ENCODE measurements around the gene ERFE.

ERFE gene

DNA sequence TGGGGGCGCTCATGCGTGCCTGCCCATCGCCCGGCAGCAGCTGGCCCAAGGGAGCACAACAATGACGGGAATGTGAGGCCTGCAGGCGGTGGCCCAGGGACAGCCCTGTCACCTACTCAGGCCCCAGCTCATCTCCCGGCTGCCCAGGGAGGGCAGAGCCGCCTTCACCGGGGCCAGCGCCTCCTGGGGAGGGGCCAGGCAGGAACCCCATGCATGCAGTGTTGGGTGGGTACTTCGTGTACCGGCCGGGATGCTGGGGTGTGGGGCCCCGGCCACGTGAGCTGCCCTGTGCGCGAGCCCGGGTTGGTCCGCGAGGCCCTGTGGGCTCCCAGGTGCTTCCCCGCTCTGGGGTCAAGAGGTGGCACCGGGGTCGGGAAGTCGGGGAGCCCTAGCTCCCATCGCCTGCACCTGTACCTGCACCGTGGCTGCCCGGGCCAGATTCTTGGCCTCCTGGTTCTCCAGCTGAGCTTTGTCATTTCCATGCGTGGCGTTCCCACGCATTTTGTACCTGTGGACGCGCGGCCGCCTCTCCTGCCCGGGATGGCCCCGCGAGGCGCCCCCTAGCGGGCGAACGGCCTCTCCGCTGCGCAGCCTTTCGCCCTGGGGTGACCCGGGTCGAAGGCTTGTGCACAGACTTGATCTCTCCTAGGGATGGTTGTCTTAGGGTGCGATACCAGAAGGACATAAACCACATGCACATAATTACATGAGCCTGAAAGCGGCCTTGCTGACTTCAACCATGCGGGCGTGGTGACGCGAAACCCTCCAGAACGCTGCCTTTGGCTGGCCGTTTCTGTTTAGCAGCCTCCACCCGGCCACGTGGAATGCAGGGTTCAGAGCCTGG is 19.4 kb upstream of the ERFE start:
- DNase-seq (ENCODE audit: low spot score), result peak; percentile 27

DNA sequence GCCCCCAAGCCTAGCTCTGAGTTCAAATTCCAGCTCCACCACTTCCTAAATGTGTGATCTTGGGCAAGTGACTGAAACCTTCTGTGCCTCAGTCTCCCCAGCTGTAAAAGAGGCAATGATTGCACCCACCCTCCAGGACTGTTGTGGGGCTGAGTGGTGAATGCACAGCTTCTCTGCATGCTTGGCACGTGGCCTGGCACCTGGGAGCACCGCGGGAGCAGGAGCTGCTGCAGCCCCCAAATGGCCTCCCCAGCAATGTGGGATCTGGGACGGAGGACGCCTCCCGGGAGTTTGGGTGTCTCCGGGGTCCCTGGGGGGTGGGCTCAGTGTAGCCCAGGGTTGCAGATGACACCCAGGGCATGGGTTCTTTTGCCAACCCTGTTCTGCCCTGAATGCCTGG is 18.7 kb upstream of the ERFE start:
- DNase-seq (ENCODE audit: low spot score), result no peak

DNA sequence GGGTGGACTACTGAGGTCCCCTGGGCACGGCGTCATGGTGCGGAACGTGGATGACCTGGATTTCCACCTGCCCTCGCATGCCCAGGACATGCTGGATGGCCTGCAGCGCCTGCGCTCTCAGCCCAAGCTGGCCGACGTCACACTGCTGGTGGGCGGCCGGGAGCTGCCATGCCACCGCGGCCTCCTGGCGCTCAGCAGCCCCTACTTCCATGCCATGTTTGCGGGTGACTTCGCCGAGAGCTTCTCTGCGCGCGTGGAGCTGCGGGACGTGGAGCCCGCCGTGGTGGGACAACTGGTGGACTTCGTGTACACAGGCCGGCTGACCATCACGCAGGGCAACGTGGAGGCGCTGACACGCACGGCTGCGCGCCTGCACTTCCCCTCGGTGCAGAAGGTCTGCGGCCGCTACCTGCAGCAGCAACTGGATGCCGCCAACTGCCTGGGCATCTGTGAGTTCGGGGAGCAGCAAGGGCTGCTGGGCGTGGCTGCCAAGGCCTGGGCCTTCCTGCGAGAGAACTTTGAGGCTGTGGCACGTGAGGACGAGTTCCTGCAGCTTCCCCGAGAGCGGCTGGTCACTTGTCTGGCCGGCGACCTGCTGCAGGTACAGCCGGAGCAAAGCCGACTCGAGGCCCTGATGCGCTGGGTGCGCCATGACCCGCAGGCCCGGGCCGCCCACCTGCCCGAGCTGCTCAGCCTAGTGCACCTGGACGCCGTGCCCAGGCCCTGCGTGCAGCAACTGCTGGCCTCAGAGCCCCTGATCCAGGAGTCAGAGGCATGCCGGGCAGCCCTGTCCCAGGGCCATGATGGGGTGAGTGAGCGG is 17.8 kb upstream of the ERFE start:
- no peak for DNase-seq (ENCODE audit: low spot score)

DNA sequence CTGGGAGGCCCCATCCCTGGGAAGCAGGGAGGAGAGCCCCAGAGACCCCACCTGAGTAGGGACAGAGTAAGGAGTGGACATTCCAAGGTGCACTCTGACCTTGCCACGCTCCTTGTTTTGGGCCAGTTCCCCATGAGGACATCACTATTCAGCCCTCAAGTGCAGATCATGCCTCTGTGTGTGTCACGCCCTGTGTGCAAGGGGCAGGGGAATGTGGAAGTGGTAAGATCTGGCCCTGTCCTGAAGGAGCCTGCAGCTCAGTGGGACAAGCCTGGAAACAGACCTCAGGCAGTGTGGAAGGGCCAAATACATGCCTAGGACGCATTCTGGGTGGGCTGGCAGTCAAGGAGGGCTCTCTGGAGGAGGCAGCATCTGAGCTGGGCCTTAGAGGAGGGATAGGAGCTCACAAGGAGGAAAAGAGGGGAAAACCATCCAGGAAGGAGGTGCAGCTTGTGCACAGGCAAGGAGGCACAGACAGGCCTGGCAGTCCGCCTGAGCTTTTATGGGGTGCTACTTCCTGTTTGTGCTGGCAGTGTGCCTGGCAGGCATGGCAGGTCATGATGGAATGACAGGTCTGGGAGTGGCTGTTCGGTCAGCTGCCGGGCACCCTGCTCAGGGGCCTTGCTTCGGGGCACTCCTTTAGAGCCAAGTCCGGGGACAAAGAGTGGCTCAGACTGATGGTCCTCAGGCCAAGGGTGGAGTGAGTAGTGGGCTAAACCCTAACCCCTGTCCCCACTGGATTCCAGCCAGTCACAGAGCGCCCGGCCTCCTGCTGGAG is 17.0 kb upstream of the ERFE start:
- DNase-seq (ENCODE audit: low spot score), result no peak

DNA sequence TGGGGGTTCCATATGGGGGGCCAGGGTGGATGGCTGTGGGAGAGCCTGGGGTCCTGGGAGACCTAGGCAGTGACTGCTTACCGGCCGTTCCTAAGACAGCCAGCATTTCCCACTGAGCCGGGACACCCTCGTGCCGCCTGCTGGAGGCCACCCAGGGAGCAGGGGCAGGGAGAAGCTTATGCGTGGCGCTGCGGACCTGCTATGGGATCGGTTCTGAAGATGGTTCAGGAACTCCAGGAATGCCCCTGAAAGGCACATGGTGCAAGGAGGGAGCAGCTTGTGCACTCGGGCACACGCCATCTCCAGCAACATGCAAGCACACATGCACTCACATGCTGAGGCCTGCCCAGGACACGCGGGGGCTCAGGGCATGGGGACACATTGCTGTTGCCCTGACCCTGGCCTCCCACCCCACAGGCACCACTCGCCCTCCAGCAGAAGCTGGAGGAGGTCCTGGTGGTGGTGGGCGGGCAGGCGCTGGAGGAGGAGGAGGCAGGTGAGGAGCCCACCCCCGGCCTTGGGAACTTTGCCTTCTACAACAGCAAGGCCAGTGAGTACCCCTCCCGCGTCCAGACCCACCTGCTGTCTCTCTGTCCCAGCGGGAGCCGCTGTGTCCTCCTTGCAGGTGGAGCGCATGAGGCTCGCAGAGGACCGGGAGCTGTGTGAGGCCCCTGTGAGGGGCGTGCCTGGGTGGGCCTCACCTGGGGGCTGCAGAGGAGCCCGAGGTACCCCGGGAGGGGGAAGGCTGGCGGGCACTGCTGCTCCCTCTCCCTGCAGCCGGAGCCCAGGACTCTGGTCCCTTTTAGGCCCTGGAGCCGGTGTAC is 16.2 kb upstream of the ERFE start:
- DNase-seq (ENCODE audit: low spot score), result no peak

DNA sequence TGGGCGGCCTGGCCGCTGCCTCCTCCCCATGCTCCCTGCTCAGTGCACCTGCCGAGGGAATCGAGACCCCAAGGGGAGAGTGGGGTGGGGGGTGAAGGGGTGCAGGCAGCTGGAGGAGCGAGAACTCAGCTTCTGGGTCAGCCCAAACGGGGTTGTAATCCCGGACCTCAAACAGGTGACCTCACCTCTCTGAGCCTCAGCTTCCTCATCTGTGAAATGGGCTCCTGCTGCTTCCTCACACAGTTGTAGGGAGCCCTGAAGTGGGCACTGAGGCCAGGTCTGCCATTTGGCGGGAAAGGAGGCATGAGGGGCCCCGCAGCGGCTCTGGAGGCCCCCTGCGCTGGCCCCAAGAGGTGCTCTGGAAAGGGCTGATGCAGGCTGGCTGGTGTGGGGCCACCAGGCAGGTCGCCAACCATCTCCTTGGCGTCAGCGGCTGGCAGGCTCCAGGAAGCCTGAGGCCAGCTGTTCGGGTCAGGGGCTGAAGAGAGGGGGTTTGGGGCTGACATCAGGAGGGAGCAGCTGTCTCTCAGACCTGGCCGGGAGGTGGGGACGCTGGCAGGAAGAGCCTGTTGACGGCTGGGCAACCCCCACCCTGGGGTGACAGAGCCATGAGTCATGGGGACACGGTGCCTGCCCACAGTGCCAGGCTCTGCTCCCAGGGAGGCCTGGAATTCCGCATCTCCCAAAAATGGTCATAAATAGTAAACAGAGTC is 15.4 kb upstream of the ERFE start:
- DNase-seq (ENCODE audit: low spot score), result no peak

DNA sequence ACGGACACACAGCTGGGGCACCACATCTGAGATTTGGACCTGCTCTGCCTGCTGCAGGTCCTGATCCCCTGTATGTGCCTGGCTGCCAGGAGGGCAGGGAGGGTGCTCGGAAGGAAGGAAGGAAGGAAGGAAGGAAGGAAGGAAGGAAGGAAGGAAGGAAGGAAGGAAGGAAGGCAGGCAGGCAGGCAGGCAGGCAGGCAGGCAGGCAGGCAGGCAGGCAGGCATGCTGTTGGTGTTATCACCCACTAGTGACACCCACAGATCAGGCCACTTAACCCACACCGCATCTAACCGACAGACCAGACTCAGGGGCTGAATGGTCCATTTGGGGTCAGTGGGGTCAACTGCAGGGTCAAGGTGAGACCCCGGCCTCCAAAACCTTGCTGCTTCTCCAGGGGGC is 14.5 kb upstream of the ERFE start:
- no peak for DNase-seq (ENCODE audit: low spot score)

DNA sequence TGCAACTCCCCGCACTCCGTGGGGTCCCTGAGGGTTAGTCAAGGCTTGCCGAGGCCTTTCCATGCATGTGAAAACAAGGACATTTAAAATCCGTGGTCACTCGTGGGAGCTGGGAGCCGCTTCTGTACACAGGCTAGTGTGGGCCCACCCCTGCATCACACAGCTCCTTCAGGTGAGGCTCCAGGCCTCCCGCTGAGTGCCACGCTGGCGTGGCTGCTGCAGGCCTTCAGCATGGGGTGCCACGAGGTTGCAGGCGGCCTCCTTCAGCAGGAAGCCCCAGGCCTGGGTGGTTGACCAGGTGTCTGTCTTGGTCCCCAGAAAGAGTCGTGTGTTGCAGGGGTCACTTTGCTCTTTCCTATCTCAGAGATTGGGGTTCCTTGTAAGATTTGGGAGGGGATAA is 13.7 kb upstream of the ERFE start:
- no peak for DNase-seq (ENCODE audit: low spot score)

DNA sequence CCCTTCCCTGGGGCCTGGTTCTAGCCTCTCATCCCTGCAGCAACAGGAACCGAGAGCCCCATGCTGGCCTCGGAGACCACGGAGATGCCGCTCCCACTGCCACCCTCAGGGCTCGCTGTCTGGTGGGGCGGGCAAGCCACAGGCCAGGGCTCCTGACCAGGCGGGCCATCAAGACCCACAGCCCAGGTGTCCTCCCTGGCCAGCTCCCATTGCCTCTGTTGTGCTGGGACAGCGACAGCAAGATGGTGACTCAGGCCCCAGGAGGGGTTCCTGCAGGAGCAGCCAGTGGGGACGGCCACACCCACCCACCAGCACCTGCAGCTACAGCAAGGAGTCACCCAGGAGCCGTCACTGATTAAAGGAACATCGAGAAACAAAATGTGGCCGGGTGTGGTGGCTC is 12.9 kb upstream of the ERFE start:
- no peak for DNase-seq (ENCODE audit: low spot score)

DNA sequence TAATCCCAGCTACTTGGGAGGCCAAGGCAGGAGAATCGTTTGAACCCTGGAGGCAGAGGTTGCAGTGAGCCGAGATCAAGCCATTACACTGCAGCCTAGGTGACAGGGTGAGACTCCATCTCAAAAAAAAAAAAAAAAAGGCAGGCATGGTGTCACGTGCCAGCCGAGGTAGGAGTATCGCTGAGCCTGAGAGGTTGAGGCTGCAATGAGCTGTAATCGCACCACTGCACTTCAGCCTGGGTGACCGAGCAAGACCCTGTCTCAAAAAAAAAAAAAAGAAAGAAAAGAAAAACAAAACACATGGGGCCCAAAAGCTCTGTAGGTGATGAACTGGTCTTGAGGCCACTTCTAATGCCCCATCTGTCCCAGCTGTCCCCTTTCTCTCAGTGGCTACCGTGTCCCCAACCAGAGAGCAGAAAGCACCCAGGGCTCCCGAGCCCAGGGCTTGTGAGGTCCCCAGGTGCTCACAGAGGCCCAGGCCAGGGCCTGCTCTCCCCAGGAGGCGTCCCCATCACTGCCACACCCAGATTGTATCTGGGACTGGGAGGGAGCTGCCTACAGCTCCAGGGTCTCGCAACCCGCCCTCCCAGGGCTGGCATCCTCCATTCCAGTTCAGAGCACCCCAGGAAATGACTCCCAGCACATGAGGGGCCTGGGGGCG is 11.8 kb upstream of the ERFE start:
- no peak for DNase-seq (ENCODE audit: low spot score)

DNA sequence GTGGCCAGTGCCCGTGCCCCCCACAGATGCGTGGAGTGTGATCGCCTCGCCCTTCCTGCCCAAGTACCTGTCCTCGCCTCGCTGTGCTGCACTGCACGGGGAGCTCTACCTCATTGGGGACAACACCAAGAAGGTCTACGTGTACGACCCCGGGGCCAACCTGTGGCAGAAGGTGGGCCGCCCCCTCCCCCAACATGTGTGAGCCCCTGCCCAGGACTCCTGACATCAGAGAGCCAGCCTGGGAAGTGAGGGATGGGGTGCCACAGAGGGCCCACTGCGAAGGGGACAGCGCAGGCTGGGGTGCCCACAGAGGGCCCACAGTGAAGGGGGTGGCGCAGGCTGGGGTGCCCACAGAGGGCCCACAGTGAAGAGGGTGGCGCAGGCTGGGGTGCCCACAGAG is 9.8 kb upstream of the ERFE start:
- no peak for DNase-seq (ENCODE audit: low spot score)

DNA sequence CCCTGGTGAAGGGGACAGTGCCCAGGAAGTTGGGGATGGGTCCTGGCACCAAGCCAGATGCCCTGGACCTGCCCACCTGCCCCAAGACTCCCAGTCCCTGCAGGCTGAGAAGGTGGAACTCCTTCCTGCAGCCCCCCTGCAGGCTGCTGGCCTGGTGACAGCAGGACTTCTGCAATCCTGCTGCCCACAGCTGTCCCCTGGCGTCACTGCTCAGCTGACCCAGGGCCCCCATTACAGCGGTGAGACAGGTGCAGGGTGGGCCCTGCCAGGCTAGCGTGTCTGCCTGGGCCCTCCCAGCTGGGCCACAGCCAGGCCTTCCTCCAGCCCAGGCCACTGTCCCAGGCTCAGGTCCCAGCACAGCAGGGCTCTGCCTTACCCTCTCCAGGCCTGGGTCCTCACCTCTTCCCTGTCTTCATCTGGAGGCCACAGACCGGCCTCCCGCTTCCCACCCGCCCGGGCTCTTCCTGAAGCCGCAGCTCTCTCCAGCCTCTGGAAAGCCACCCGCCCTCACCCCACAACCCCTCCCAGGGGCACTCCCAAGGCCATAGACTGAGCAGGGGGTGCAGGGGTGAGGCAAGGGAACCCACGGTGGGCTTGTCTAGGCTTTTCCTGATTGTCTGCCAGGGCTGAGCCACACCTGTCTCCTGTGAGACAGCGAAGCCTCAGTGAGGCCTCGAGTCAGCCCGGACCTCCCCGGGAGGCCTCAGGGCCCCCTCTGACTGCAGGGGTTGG is 8.8 kb upstream of the ERFE start:
- DNase-seq (ENCODE audit: low spot score), result no peak

DNA sequence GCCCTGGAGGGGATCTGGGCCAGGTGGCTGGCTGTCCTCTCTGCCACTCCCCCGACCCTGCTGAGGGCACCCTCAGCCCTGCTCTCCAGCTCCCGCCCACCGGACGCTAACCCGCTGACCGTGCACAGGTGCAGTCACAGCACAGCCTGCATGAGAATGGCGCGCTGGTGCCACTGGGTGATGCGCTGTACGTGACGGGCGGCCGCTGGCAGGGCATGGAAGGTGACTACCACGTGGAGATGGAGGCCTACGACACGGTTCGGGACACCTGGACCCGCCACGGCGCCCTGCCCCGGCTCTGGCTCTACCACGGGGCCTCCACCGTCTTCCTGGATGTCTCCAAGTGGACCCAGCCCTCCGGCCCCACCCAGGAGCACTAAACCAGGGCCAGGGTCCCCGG is 8.1 kb upstream of the ERFE start:
- no peak for DNase-seq (ENCODE audit: low spot score)

DNA sequence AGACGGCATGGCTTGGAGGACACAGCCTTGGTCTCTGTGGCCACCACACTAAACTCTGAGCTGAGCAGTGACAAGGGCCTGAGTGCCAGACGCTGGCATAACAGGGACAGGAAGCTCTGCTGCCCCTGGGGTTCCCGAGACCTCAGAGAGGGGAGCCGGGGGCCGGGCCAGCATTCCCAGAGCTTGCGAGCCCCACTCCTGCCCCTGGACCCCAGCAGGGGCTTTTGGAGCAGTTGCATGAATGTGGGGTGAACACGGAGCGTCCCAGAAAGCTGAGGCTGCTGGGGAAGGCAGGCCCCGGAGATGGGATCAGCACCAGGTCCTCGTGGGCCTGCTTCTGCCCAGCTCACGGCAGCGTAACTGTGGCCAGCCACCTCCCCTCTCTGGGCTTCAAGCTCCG is 7.6 kb upstream of the ERFE start:
- no peak for DNase-seq (ENCODE audit: low spot score)

DNA sequence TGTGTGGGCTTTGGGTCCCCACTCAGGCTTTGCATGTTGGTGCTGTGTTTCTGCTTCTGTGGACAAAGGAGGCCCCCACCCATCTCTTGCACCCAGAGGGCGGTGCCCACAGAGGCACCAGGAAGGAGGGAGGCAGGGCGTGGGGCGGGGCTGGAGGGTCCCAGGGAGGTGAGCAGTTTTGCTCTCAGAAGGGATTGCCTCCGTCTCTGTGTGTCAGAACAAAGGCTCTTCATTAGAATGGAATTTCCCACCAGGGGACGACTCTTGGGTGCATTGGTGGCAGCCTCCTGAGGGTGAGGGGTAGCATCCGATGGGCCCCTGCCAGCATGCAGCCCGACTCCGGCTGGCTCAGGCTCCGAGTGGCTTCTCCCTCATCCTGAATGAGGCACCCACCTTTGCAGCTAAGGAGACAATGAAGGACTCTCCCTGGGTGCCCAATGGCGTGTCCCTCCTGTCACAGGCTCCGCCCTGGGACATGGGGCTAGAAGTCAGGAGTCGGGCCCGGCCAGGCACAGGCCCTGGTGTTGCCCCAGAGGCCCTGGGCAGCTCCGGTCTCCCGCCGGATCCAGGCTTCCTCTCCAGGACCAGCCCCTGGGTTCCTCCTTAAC is 7.0 kb upstream of the ERFE start:
- DNase-seq (ENCODE audit: low spot score), result no peak

DNA sequence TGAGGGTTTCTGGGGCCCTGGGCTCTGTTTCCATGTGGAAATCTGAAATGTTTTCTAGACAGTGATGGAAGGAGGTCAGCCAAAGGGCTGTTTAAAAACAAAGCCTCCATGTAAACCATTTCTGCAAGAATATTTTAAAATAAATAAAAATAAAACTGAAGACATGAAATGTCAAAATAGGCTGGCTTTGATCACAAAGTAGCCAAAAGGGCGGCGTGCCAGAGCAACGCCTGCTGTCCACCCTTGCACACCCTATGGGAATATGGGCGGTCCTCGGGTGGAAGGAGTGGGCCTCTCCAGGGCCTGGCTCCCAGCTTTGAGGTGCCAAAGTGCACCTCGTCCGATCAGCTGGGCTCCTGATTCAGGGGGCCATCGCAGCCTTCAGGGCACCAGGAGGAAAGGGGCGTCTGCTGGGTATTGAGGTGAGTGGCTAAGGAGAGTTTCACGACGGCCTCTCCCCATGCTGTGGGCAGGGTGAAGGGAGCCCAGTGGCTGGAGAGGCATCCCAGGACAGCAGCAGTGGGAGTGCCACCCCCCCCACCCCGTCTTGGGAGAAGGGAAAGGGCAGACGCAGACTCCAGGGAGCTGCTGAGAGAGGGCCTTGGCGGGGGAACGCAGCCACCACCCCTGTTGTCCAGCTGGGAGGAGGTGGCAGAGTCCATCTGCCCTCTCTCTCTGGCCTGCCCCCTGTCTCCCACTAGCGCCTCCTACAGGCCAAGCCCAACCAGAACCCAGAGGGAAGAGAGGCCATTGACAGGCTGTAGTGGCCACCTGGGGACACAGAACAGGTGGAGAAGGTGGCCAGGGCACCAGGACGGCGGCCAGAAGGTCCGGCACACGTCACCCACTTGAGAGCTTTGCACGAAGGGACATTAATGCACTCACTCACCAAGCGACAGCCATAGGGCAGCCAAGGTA is 5.7 kb upstream of the ERFE start:
- DNase-seq (ENCODE audit: low spot score), result no peak

DNA sequence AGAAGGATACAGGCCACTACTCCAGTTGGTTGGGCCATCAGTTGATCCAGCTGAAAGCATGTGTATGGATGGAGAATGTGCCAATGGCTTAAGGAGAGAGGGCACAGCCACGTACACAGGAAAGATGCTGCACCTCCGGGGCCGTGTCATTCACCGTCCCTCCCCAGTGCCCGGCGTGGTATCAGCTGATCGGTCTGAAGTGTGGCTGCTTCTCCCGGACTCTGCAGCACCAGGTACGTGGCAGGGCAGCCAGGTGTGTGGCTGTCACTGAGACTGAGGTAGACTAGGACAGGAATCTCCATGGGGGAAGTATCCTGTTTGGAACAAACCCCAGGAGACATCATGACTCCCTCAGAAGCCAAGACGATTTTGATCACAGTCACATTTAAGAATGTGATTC is 4.2 kb upstream of the ERFE start:
- no peak for DNase-seq (ENCODE audit: low spot score)

DNA sequence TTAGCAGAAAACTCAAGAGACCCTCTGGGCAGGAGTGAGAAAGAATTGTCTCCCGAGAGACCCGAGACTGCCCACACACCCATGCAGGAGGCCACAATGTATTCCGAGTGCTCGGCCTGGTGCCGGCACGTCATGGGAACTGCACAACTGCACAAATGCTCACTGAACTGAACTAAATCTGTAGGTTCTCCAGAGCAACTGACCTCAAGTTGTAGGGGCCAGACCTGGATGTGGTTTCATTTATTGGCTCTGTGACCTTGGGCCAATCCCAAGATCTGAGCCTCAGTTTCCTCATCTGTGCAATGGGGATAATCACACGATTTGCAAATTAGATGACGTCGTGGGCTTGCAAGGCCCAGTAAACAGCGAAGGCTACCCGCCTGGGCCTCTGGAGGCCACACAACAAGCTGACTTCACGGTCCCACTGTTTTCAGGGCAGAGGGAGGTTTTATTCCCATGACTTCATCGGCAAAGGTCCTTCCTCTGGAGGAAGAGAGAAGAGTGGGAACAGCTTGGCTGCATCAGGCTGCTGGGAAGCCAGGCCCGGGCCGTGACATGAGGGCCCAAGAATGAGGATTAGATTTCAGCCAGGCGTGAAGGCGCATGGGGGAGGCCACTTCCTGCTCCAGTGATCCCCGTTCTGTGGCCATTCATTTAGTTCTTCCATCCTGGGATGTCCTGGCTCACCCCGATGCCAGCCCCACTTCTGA is 3.6 kb upstream of the ERFE start:
- DNase-seq (ENCODE audit: low spot score), result no peak

Data from activated CD4-positive, alpha-beta T cell treated with anti-CD3 and anti-CD28 coated beads, Interleukin-2, Interleukin-4, amounts not matched to agents 100 ng/mL and 50 ng/mL, durations not matched to agents 16 hours and 8 hours (primary cell).